Measurements from ENCODE around the gene DNAJA4.

Gene DNAJA4

DNA sequence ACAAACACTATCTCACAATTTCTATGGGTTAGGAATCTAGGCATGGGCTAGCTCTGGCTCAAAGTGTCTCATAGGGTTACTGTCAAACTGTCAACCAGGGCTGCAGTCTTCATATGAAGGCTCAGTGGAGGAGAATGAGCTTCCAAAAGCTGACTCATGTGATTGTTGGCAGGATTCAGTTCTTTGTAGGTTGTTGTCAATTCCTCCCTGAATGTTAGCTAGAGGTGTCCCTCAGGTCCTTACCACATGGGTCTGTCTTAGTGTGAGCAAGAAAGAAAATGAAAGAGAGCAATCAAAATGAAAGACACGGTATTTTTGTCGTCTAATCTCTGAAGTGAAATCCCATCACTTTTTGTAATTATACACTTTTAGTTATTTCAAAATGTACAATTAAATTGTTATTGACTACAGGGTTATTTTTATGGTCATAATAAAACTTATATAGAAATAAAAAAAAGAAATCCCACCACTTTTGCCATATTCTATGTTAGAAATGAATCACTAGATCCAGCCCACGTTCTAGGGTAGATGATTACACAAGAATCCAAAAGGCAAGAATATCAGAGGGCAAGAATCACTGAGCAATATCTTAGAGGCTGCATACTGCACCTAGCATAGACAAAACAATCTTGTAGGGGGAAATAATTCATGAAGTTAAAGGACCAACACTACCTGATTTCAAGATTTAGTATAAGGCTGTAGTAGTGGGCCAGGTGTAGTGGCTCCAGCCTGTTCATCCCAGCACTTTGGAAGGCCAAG is 38.4 kb upstream of the DNAJA4 start:
- TF ChIP-seq, protein P1, sequence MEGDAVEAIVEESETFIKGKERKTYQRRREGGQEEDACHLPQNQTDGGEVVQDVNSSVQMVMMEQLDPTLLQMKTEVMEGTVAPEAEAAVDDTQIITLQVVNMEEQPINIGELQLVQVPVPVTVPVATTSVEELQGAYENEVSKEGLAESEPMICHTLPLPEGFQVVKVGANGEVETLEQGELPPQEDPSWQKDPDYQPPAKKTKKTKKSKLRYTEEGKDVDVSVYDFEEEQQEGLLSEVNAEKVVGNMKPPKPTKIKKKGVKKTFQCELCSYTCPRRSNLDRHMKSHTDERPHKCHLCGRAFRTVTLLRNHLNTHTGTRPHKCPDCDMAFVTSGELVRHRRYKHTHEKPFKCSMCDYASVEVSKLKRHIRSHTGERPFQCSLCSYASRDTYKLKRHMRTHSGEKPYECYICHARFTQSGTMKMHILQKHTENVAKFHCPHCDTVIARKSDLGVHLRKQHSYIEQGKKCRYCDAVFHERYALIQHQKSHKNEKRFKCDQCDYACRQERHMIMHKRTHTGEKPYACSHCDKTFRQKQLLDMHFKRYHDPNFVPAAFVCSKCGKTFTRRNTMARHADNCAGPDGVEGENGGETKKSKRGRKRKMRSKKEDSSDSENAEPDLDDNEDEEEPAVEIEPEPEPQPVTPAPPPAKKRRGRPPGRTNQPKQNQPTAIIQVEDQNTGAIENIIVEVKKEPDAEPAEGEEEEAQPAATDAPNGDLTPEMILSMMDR (IDR thresholded peaks at IDR 0.05; ENCODE audit: low read length): no peak
- TF ChIP-seq EZH2 (IDR thresholded peaks at IDR 0.05; ENCODE audit: borderline replicate concordance, low read length): no peak
- Histone ChIP-seq H3F3A (ENCODE audit: insufficient read depth, low read length) (no peaks in the 10 kb centered on the region), H3K4me1 (ENCODE audit: insufficient read depth, low read length, severe bottlenecking) (no peaks in the 10 kb centered on the region), H3K4me2 (ENCODE audit: low read length) (no peak overlapping the region), H3K9ac (ENCODE audit: low read length) (no peak overlapping the region), H3K9me3 (ENCODE audit: low read length) (no peaks in the 10 kb centered on the region), H3K9me2 (ENCODE audit: low read depth, low read length) (no peaks in the 10 kb centered on the region), H3K79me2 (ENCODE audit: insufficient read depth, low read length) (no peaks in the 10 kb centered on the region), H2AFZ (ENCODE audit: low read length) (no peak overlapping the region), H3K27ac (ENCODE audit: low read depth, low read length, poor library complexity, severe bottlenecking) (no peak overlapping the region), H3K4me3 (ENCODE audit: low read depth, low read length, poor library complexity, severe bottlenecking) (no peak overlapping the region), H3K27me3 (ENCODE audit: insufficient read depth, low read length) (0 out of 2 replicates have a peak, but pooled peaks cover 15% of the 10 kb centered on the region), H4K20me1 (ENCODE audit: insufficient read depth, low read length) (no peaks in the 10 kb centered on the region), H3K36me3 (ENCODE audit: insufficient read depth, low read length) (no peaks in the 10 kb centered on the region)

DNA sequence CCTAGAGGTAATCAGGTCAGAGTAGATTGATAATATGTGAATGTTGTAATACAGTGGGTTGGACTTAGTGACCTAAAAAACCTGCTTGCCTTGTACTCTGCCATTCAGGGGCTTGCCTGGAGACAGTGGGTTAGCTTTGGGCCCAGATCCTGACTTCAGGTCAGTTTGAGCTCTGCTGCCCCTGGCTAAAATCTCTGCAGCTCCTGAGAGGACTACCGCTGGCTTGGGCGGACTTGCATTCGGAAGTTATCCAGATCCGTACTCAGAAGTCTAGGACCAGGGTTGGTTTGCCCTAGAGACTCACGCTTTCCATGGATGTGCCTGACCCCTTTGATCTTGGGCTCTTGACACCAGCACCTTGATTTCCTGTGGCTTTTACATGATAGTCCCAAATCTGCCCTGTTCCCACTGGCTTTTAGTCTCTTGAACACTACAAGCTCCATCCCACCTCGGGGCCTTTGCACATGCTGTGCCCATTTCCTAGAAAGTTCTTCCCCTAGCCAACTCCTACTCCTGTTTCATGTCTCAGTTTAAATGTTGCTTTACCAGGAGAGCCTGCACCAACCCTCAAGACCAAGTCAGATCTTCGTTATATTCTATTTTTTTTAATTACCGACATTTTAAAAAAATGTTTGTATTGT is 35.9 kb upstream of the DNAJA4 start:
- H4K20me1 ChIP-seq (ENCODE audit: insufficient read depth, low read length): no peaks in the 10 kb centered on the region
- no peaks in the 10 kb centered on the region for H3K4me1 ChIP-seq (ENCODE audit: insufficient read depth, low read length, severe bottlenecking)
- no peaks in the 10 kb centered on the region for H3K9me3 ChIP-seq (ENCODE audit: low read length)
- no peaks in the 10 kb centered on the region for H3F3A ChIP-seq (ENCODE audit: insufficient read depth, low read length)
- H3K4me3 ChIP-seq (ENCODE audit: low read depth, low read length, poor library complexity, severe bottlenecking): no peak overlapping the region
- no peak overlapping the region for H2AFZ ChIP-seq (ENCODE audit: low read length)
- H3K4me2 ChIP-seq (ENCODE audit: low read length): no peak overlapping the region
- TF ChIP-seq, protein P1 (IDR thresholded peaks at IDR 0.05; ENCODE audit: low read length): no peak
- no peak for TF ChIP-seq EZH2 (IDR thresholded peaks at IDR 0.05; ENCODE audit: borderline replicate concordance, low read length)
- H3K9me2 ChIP-seq (ENCODE audit: low read depth, low read length): no peaks in the 10 kb centered on the region
- no peaks in the 10 kb centered on the region for H3K79me2 ChIP-seq (ENCODE audit: insufficient read depth, low read length)
- no peak overlapping the region for H3K27ac ChIP-seq (ENCODE audit: low read depth, low read length, poor library complexity, severe bottlenecking)
- no peaks in the 10 kb centered on the region for H3K36me3 ChIP-seq (ENCODE audit: insufficient read depth, low read length)
- H3K27me3 ChIP-seq (ENCODE audit: insufficient read depth, low read length): 0 out of 2 replicates have a peak, but pooled peaks cover 15% of the 10 kb centered on the region
- no peak overlapping the region for H3K9ac ChIP-seq (ENCODE audit: low read length)

DNA sequence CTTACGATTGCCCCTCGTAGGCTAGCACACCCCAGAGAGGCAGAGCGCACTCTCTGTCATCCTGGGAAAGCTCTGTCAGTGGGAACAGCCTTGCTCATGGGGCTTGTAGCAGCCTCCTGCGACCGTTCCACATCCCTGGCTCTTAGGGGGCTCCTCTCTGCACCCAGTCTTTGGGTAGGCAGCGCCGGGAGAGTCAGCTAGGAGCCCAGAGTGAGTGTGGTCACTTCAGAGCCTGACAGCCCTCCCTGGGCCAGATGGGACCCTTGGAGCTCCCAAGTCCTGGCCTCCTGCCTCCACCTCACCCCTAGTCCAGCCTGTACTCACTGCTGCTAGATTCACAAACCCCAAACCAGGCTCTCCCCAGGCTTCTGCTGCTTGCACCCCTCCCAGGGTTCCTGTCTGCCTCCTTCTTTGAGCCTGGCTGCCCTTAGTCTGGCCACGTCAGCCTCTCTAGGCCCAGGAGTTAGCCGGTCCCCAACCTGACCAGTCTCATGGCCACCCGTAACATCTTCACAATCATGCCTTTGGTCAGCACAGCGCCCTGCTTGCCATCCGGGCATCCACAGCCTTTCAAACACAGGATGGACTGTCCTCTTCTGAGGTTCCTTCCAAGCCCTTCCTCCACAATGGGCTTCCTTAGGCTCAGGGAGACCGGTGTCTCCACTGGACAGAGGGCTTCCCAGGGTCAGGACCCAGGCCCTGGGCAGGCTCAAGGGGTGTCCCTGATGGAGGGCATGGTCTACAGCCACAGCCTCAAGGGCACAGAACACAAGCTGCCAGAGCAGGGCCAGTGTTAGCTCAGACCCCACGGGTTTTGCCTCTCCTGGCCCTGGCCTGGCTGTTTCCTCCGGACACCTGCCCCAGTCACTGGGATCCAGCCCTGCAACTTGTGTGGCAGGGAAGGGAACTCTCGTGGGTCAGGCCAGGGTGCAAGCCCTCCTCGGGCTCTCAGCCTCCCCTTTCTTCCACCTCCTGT is 34.6 kb upstream of the DNAJA4 start:
- Histone ChIP-seq H3K4me1 (ENCODE audit: insufficient read depth, low read length, severe bottlenecking) (no peaks in the 10 kb centered on the region), H3K4me3 (ENCODE audit: low read depth, low read length, poor library complexity, severe bottlenecking) (no peak overlapping the region), H3K9ac (ENCODE audit: low read length) (no peak overlapping the region)

More for the DNA sequence above, 34.6 kb upstream of the DNAJA4 start:
- no peak overlapping the region for H3K27ac ChIP-seq (ENCODE audit: low read depth, low read length, poor library complexity, severe bottlenecking)
- H4K20me1 ChIP-seq (ENCODE audit: insufficient read depth, low read length): no peaks in the 10 kb centered on the region
- H2AFZ ChIP-seq (ENCODE audit: low read length): no peak overlapping the region
- H3K27me3 ChIP-seq (ENCODE audit: insufficient read depth, low read length): 0 out of 2 replicates have a peak, but pooled peaks cover 23% of the 10 kb centered on the region
- no peaks in the 10 kb centered on the region for H3F3A ChIP-seq (ENCODE audit: insufficient read depth, low read length)
- H3K36me3 ChIP-seq (ENCODE audit: insufficient read depth, low read length): no peaks in the 10 kb centered on the region
- H3K9me3 ChIP-seq (ENCODE audit: low read length): no peaks in the 10 kb centered on the region
- H3K79me2 ChIP-seq (ENCODE audit: insufficient read depth, low read length): no peaks in the 10 kb centered on the region
- H3K4me2 ChIP-seq (ENCODE audit: low read length): no peak overlapping the region
- H3K9me2 ChIP-seq (ENCODE audit: low read depth, low read length): no peaks in the 10 kb centered on the region
- no peak for TF ChIP-seq EZH2 (IDR thresholded peaks at IDR 0.05; ENCODE audit: borderline replicate concordance, low read length)
- TF ChIP-seq, protein P1 (IDR thresholded peaks at IDR 0.05; ENCODE audit: low read length): no peak

All from OCI-LY1 (cell line).